B cell (primary cell): ENCODE results near the gene TECRL. TPM values are rescaled to one million over a fixed set of nuclear protein-coding genes. Genes with fewer than 3 reads are reported as not detected.

Experiments
- ATAC-seq: fragments of 200-7000 bp; cut with Tn5 transposase; one replicate; pipeline ENCODE4 v1.10.0; 2021; ENCODE audit warnings: low read depth, mild to moderate bottlenecking, moderate number of reproducible peaks, moderate library complexity
- CTCF ChIA-PET: fragments of 350-600 bp; sonication (Branson Sonifier 250); formaldehyde crosslinking; loops from one replicate; lab custom pipeline; 2021; ENCODE audit warnings: antibody characterized with exemption, inconsistent platforms; lab: Charles Lee
- POLR2A ChIA-PET: fragments of 350-600 bp; sonication (Branson Sonifier 250); formaldehyde crosslinking; loops from one replicate; lab custom pipeline; 2021; ENCODE audit warnings: antibody characterized with exemption; lab: Charles Lee
- DNase-seq: peaks from one replicate; pipeline ENCODE4 v3.0.0; 2013
- H2AFZ ChIP-seq: 2 replicates; pipeline ENCODE4 v1.6.1; 2012; ENCODE audit warnings: mild to moderate bottlenecking, low read depth, low read length; ENCODE audit not compliant: insufficient read depth, poor library complexity, severe bottlenecking
- H3K27ac ChIP-seq, 2 donors: 1 replicate in 1 of 2; 2 replicates in 1 of 2; pipeline ENCODE4 v1.5.1; 2012 to 2013; ENCODE audit warnings: low read length in 2 of 2, mild to moderate bottlenecking in 2 of 2, moderate library complexity in 1 of 2
- H3K27me3 ChIP-seq, 4 experiments: fragments of 200-600 bp in 1 of 4; sonication (generic) in 1 of 4; replicated peaks in 1 of 4; 1 replicate in 2 of 4; 2 replicates in 2 of 4; pipeline versions ENCODE4 v1.6.1 to v1.7.0; 2013 to 2016; ENCODE audit warnings: low read length in 3 of 4, mild to moderate bottlenecking in 2 of 4, mixed read lengths in 1 of 4, moderate library complexity in 1 of 4; ENCODE audit not compliant: insufficient read depth in 4 of 4, control insufficient read depth in 3 of 4; ENCODE audit errors: control extremely low read depth in 1 of 4
- H3K36me3 ChIP-seq, 2 experiments: replicated peaks in 1 of 2; 1 replicate in 1 of 2; 2 replicates in 1 of 2; pipeline versions ENCODE4 v1.6.1 to v1.7.1; 2013; ENCODE audit warnings: low read length in 1 of 2; ENCODE audit not compliant: insufficient read depth in 2 of 2, control insufficient read depth in 1 of 2; ENCODE audit errors: control extremely low read depth in 1 of 2, extremely low read depth in 1 of 2
- H3K4me1 ChIP-seq, 2 donors: fragments of 200-600 bp in 1 of 2; sonication (generic) in 1 of 2; 1 replicate in 1 of 2; 2 replicates in 1 of 2; pipeline versions ENCODE4 v1.5.1 to v1.6.1; 2013 to 2017; ENCODE audit warnings: low read length in 2 of 2; ENCODE audit not compliant: control insufficient read depth in 2 of 2, insufficient read depth in 2 of 2
- H3K4me2 ChIP-seq: replicated peaks from 2 replicates; pipeline ENCODE3; 2012; ENCODE audit warnings: mild to moderate bottlenecking, low read depth, low read length; ENCODE audit not compliant: poor library complexity, severe bottlenecking
- H3K4me3 ChIP-seq, 5 experiments: fragments of 200-600 bp in 1 of 5; sonication (generic) in 1 of 5; 1 replicate in 3 of 5; 2 replicates in 2 of 5; pipeline versions ENCODE4 v1.5.1 to v1.7.0; 2011 to 2016; ENCODE audit warnings: low read length in 4 of 5, mild to moderate bottlenecking in 4 of 5, low read depth in 2 of 5, control low read depth in 1 of 5, moderate library complexity in 1 of 5; ENCODE audit not compliant: insufficient read depth in 1 of 5; ENCODE audit errors: control extremely low read depth in 1 of 5, extremely low read depth in 1 of 5
- H3K79me2 ChIP-seq: fragments of 200-600 bp; sonication (generic); one replicate; pipeline ENCODE4 v1.6.0; 2016; ENCODE audit warnings: low read length; ENCODE audit not compliant: control insufficient read depth, insufficient read depth
- H3K9ac ChIP-seq: fragments of 200-600 bp; sonication (generic); 2 replicates; pipeline ENCODE4 v1.6.1; 2017; ENCODE audit warnings: mild to moderate bottlenecking, low read length, moderate library complexity
- H3K9me3 ChIP-seq, 3 donors: one replicate each; pipeline versions ENCODE4 v1.6.1 to v1.7.1; 2013; ENCODE audit warnings: low read length in 2 of 3; ENCODE audit not compliant: control insufficient read depth in 2 of 3, insufficient read depth in 1 of 3; ENCODE audit errors: control extremely low read depth in 1 of 3
- H4K20me1 ChIP-seq: 2 replicates; pipeline ENCODE4 v1.6.0; 2012; ENCODE audit warnings: mild to moderate bottlenecking, low read length; ENCODE audit not compliant: insufficient read depth, control insufficient read depth, poor library complexity, severe bottlenecking
- H3K27ac Mint-ChIP-seq: one replicate; pipeline ENCODE4 v1.8.0; 2021; ENCODE audit warnings: mixed read lengths
- H3K27me3 Mint-ChIP-seq: one replicate; pipeline ENCODE4 v1.8.0; 2021; ENCODE audit warnings: mixed read lengths
- H3K4me1 Mint-ChIP-seq: one replicate; pipeline ENCODE4 v1.8.0; 2021; ENCODE audit warnings: mixed read lengths
- H3K4me3 Mint-ChIP-seq: one replicate; pipeline ENCODE4 v1.8.0; 2021; ENCODE audit warnings: mixed read lengths
- H3K9me3 Mint-ChIP-seq: one replicate; pipeline ENCODE4 v1.8.0; 2022; ENCODE audit warnings: mixed read lengths; ENCODE audit not compliant: insufficient read depth
- CTCF ChIP-seq: fragments of 200-600 bp; IDR thresholded peaks from one replicate; pipeline ENCODE4 v1.8.0; 2022; ENCODE audit warnings: antibody characterized with exemption, mild to moderate bottlenecking
- EZH2 ChIP-seq: IDR thresholded peaks from 2 replicates; pipeline ENCODE4 v1.6.1; 2012; ENCODE audit warnings: borderline replicate concordance, low read depth, mild to moderate bottlenecking, moderate library complexity, low read length; ENCODE audit not compliant: insufficient read depth, poor library complexity, severe bottlenecking
- WGBS: methylation state at CpG from one replicate; pipeline ENCODE4 v1.1.5; 2013; ENCODE audit warnings: missing lambda C conversion rate; ENCODE audit not compliant: insufficient coverage; 5-methylcytosine and 5-hydroxymethylcytosine counted together
- intact Hi-C: fragments of 100-400 bp; cut with micrococcal nuclease; formaldehyde crosslinking; loops from one replicate; pipeline ENCODE4 v1.10.0; 2022
- polyA plus RNA-seq: library from polyadenylated mRNA; depleted of rRNA; stranded (reverse); fragments of >200 nt; gene quantifications from 2 replicates; pipeline ENCODE4 v1.2.3, GENCODE V29; 2012
- total RNA-seq, 2 donors: library from RNA; stranded (reverse); fragments of 120-200 nt in 1 of 2; gene quantifications; 1 replicate in 1 of 2; 2 replicates in 1 of 2; pipeline versions ENCODE4 v1.2.3 to v1.2.4, GENCODE V29; 2013 to 2022

The TECRL gene
- total and polyA plus RNA-seq, 2 donors (not counting 1 experiment from before 2014, with no cell fraction given), result not detected

- Histone ChIP-seq H3K79me2 (no peaks in the 10 kb centered on the region), H3K9ac (no peak overlapping the region), H3K27me3 (no peaks in the 10 kb centered on the region), H3K9me3 (peaks cover 0 to 2% (median 0%) of the 10 kb centered on the region in 3 donors), H3K27ac (no peak overlapping the region), H3K4me3 (no peak overlapping the region), H2AFZ (no peak overlapping the region), H4K20me1 (no peaks in the 10 kb centered on the region), H3K4me1 (no peaks in the 10 kb centered on the region), H3K36me3 (no peaks in the 10 kb centered on the region), H3K4me2 (no peak overlapping the region)
- H3K4me3 Mint-ChIP-seq, result no peak overlapping the region
- DNase-seq, result no peak
- TF ChIP-seq CTCF, result no peak
- TF ChIP-seq EZH2, result no peak
- intact Hi-C loops, result no loop called here
- no CpG with 5 or more reads among the region's 1 CpG for WGBS
- ChIA-PET POLR2A (no interaction called here), CTCF (no interaction called here)
- H3K9me3 Mint-ChIP-seq, result peaks cover 8% of the 10 kb centered on the region
- H3K27ac Mint-ChIP-seq, result no peak overlapping the region
- H3K27me3 Mint-ChIP-seq, result no peaks in the 10 kb centered on the region
- H3K4me1 Mint-ChIP-seq, result no peaks in the 10 kb centered on the region
- ATAC-seq, result no peak
Measured at GRCh38 chr4:64368741-64369140, 40.5 kb downstream of the TECRL start.

- Mint-ChIP-seq H3K4me3 (no peak overlapping the region), H3K4me1 (no peaks in the 10 kb centered on the region), H3K9me3 (peaks cover 10% of the 10 kb centered on the region), H3K27me3 (no peaks in the 10 kb centered on the region), H3K27ac (no peak overlapping the region)
- ATAC-seq (no peak), DNase-seq (no peak)
- H3K36me3 ChIP-seq, result no peaks in the 10 kb centered on the region
- no peaks in the 10 kb centered on the region for H3K27me3 ChIP-seq
- H3K79me2 ChIP-seq, result no peaks in the 10 kb centered on the region
- H3K4me3 ChIP-seq, result no peak overlapping the region
- no peak overlapping the region for H3K9ac ChIP-seq
- H2AFZ ChIP-seq, result no peak overlapping the region
- no peak overlapping the region for H3K27ac ChIP-seq
- H4K20me1 ChIP-seq, result no peaks in the 10 kb centered on the region
- no peaks in the 10 kb centered on the region for H3K4me1 ChIP-seq
- no peak overlapping the region for H3K4me2 ChIP-seq
- intact Hi-C loops, result no loop called here
- TF ChIP-seq EZH2 (no peak), CTCF (no peak)
- H3K9me3 ChIP-seq, result peaks cover 0 to 10% (median 0%) of the 10 kb centered on the region in 3 donors
- ChIA-PET CTCF (no interaction called here), POLR2A (no interaction called here)
Measured at GRCh38 chr4:64361399-64361740, 47.9 kb downstream of the TECRL start.
